Thyroid gland (tissue), 4 donors: ENCODE data around the gene TMEM214. TPM values are rescaled to one million over a fixed set of nuclear protein-coding genes. Genes with fewer than 3 reads are reported as not detected.

Experiments used
- DNase-seq, 2 donors: peaks; one replicate each; pipeline ENCODE4 v3.0.0-alpha.2; 2019
- H3K27ac ChIP-seq, 3 donors: fragments of 200-600 bp; sonication (generic); 1 replicate in 2 of 3; 2 replicates in 1 of 3; pipeline ENCODE4 v1.5.1; 2016 to 2019; ENCODE audit warnings: mild to moderate bottlenecking in 1 of 3, moderate library complexity in 1 of 3
- H3K27me3 ChIP-seq: fragments of 200-600 bp; sonication (generic); one replicate; pipeline ENCODE4 v1.5.1; 2019
- H3K36me3 ChIP-seq, 2 donors: fragments of 200-600 bp; sonication (generic); one replicate each; pipeline ENCODE4 v1.5.1; 2016 to 2019
- H3K4me1 ChIP-seq, 2 donors: fragments of 200-600 bp; sonication (generic); one replicate each; pipeline ENCODE4 v1.5.1; 2017 to 2019
- H3K4me3 ChIP-seq, 3 donors: fragments of 200-600 bp; sonication (generic); replicated peaks in 1 of 3; 1 replicate in 2 of 3; 2 replicates in 1 of 3; pipeline ENCODE4 v1.5.1; 2016; ENCODE audit warnings: mild to moderate bottlenecking in 1 of 3
- H3K9me3 ChIP-seq: fragments of 200-600 bp; sonication (generic); one replicate; pipeline ENCODE4 v1.5.1; 2017
- POLR2A ChIP-seq, 2 donors: fragments of 450-650 bp; IDR thresholded peaks; one replicate each; pipeline ENCODE4 v1.6.1; 2017; ENCODE audit warnings: antibody characterized with exemption in 2 of 2, mild to moderate bottlenecking in 2 of 2, moderate library complexity in 1 of 2
- WGBS, 2 donors: methylation state at CpG; one replicate each; pipeline ENCODE4 v1.1.5; 2017; 5-methylcytosine and 5-hydroxymethylcytosine counted together
- intact Hi-C: fragments of 100-400 bp; cut with DNase I; formaldehyde crosslinking; loops from one replicate; pipeline ENCODE4 v1.15.1; 2023
- total RNA-seq, 4 donors: library from RNA; depleted of rRNA; stranded (reverse); fragments of >200 nt; gene quantifications; one replicate each; pipeline ENCODE4 v1.2.3, GENCODE V29; 2016
- TF ChIP-seq, protein P1 (sequence below), 6 experiments: fragments of 200-600 bp in 3 of 6; fragments of 450-650 bp in 3 of 6; sonication (generic) in 3 of 6; IDR thresholded peaks; one replicate each; pipeline ENCODE4 v1.5.1; 2016 to 2019; ENCODE audit warnings: antibody characterized with exemption in 6 of 6, mild to moderate bottlenecking in 2 of 6, inconsistent platforms in 1 of 6, moderate library complexity in 1 of 6

The TMEM214 gene
- total RNA-seq, 4 donors from 2014 or later = 43.3 to 93.8 (median 78.9) TPM

GRCh38 chr2:27042985-27043634 lies 10.3 kb downstream of the TMEM214 start:
- intact Hi-C loops = no loop called here
- DNase-seq = no peak
- Histone ChIP-seq H3K27ac (no peak overlapping the region), H3K36me3 (peaks cover 34% of the 10 kb centered on the region in 2 donors), H3K4me1 (peaks cover 9 to 21% of the 10 kb centered on the region in 2 donors), H3K9me3 (no peaks in the 10 kb centered on the region), H3K4me3 (no peak overlapping the region), H3K27me3 (no peaks in the 10 kb centered on the region)
- TF ChIP-seq POLR2A (IDR thresholded peaks at IDR 0.05) = no peak
- TF ChIP-seq, protein P1, sequence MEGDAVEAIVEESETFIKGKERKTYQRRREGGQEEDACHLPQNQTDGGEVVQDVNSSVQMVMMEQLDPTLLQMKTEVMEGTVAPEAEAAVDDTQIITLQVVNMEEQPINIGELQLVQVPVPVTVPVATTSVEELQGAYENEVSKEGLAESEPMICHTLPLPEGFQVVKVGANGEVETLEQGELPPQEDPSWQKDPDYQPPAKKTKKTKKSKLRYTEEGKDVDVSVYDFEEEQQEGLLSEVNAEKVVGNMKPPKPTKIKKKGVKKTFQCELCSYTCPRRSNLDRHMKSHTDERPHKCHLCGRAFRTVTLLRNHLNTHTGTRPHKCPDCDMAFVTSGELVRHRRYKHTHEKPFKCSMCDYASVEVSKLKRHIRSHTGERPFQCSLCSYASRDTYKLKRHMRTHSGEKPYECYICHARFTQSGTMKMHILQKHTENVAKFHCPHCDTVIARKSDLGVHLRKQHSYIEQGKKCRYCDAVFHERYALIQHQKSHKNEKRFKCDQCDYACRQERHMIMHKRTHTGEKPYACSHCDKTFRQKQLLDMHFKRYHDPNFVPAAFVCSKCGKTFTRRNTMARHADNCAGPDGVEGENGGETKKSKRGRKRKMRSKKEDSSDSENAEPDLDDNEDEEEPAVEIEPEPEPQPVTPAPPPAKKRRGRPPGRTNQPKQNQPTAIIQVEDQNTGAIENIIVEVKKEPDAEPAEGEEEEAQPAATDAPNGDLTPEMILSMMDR (IDR thresholded peaks at IDR 0.05) = no peak
- WGBS, 2 donors = 88 to 91% methylated on average over 7 of the region's 7 CpGs

DNA sequence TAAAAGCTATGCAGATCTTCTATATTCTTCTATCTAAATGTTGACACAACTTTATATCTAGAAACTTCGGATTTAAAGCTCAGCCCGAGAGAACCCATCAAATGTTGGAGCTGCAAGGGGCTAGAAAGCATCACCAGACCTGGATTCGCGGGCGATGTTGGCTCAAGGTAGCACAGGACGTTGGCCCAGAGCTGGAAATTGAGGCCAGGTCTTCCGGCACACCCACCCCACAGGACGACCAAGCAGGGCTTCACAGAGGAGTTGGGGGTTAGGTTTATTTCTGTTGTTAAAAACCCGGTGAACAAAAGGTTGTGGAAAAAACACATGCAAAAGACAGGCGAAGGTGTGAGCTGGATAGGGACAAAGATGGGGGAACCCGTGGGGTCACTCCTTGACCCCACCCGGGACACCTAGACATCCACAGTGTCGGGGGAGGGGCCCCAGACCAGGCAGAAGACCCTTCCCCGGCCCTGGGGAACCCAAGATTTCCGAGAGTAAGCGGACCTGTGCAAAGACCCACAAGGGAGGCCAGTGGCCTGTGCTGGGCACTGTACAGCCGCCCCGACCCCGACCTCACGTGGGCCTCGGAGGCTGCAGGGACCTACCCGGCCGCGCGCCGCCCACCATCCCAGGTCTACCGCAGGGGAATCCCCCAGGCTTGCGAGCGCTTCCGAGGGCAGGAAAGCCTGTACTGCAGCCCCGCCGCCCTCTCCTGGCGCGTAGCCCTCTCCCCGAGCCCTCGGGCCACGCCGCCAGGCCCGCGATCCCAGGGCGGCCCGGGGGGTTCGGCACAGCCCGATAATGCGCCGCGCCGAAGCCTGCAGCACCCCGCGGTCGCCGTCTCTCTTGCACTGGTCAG lies 16.9 kb downstream of the TMEM214 start:
- peak overlapping the region; percentile 9 to 85 (median 55) for H3K4me3 ChIP-seq
- peak overlapping the region; percentile 87 to 98 (median 94) for H3K27ac ChIP-seq
- no peak for DNase-seq
- peaks cover under 1 to 7% of the 10 kb centered on the region in 2 donors for H3K36me3 ChIP-seq
- intact Hi-C loops = no loop called here
- TF ChIP-seq, protein P1 (IDR thresholded peaks at IDR 0.05) = no peak
- TF ChIP-seq POLR2A (IDR thresholded peaks at IDR 0.05) = no peak
- H3K27me3 ChIP-seq = no peaks in the 10 kb centered on the region
- H3K4me1 ChIP-seq = peaks cover 10 to 13% of the 10 kb centered on the region in 2 donors
- WGBS, 2 donors = 11 to 36% methylated on average over 16 to 43 of the region's 52 CpGs
- H3K9me3 ChIP-seq = no peaks in the 10 kb centered on the region

GRCh38 chr2:27050281-27050995 lies 17.7 kb downstream of the TMEM214 start:
- intact Hi-C loops = no loop called here
- Histone ChIP-seq H3K4me3 (peak overlapping the region; percentile 9 to 85 (median 77)), H3K27ac (peak overlapping the region; percentile 87 to 98 (median 94)), H3K4me1 (peaks cover 10 to 13% of the 10 kb centered on the region in 2 donors), H3K36me3 (peaks cover 8 to 15% of the 10 kb centered on the region in 2 donors), H3K27me3 (no peaks in the 10 kb centered on the region), H3K9me3 (no peaks in the 10 kb centered on the region)
- DNase-seq = peak; percentile 92
- 0 to 3% methylated on average over 15 to 18 of the region's 48 CpGs for WGBS, 2 donors
- TF ChIP-seq POLR2A (IDR thresholded peaks at IDR 0.05) = peak in 1 of 2 donors; percentile 30
- TF ChIP-seq, protein P1 (IDR thresholded peaks at IDR 0.05) = peak in 5 of 6 experiments; percentile 16 to 59 (median 55)

- Histone ChIP-seq H3K4me1 (peaks cover 10 to 13% of the 10 kb centered on the region in 2 donors), H3K27ac (peak within 1 kb of the TSS; percentile 87 to 98 (median 94)), H3K4me3 (peak within 1 kb of the TSS; percentile 51 to 85 (median 77)), H3K27me3 (no peaks in the 10 kb centered on the region), H3K36me3 (peaks cover 16 to 23% of the 10 kb centered on the region in 2 donors), H3K9me3 (no peaks in the 10 kb centered on the region)
- WGBS, 2 donors = 1% methylated on average over 32 to 36 of the region's 67 CpGs
- peak in 1 of 2 donors; percentile 74 for TF ChIP-seq POLR2A (IDR thresholded peaks at IDR 0.05)
- TF ChIP-seq, protein P1 (IDR thresholded peaks at IDR 0.05) = peak in 1 of 6 experiments; percentile 3
- intact Hi-C loops = no loop called here
- DNase-seq = peak; percentile 96 to 97
Measured at GRCh38 chr2:27050996-27051901, 18.5 kb downstream of the TMEM214 start, which contains the start of gene AGBL5. AGBL5 (plus strand) TSS chr2:27051668; CDS start chr2:27052959, 1,291 bp downstream.
